AG09309 (cell line): ENCODE measurements around the gene ATXN7.

ENCODE experiments used
- DNase-seq: peaks from one replicate; pipeline ENCODE4 v3.0.0-alpha.2; 2010; ENCODE audit warnings: low read depth
- H3K4me3 ChIP-seq: 2 replicates; pipeline ENCODE4 v1.5.1; 2011; ENCODE audit warnings: mild to moderate bottlenecking, low read depth, low read length, moderate library complexity; ENCODE audit not compliant: control insufficient read depth
- TF ChIP-seq, protein P1 (sequence below): IDR thresholded peaks from 2 replicates; pipeline ENCODE4 v1.5.1; 2011; ENCODE audit warnings: mild to moderate bottlenecking, low read depth, low read length, inconsistent platforms; ENCODE audit not compliant: insufficient read depth, control insufficient read depth; ENCODE audit errors: missing control alignments

The ATXN7 gene

GRCh38 chr3:64011685-64012084 is 148.0 kb downstream of the ATXN7 start:
- TF ChIP-seq, protein P1, sequence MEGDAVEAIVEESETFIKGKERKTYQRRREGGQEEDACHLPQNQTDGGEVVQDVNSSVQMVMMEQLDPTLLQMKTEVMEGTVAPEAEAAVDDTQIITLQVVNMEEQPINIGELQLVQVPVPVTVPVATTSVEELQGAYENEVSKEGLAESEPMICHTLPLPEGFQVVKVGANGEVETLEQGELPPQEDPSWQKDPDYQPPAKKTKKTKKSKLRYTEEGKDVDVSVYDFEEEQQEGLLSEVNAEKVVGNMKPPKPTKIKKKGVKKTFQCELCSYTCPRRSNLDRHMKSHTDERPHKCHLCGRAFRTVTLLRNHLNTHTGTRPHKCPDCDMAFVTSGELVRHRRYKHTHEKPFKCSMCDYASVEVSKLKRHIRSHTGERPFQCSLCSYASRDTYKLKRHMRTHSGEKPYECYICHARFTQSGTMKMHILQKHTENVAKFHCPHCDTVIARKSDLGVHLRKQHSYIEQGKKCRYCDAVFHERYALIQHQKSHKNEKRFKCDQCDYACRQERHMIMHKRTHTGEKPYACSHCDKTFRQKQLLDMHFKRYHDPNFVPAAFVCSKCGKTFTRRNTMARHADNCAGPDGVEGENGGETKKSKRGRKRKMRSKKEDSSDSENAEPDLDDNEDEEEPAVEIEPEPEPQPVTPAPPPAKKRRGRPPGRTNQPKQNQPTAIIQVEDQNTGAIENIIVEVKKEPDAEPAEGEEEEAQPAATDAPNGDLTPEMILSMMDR, result no peak
- no peak overlapping the region for H3K4me3 ChIP-seq
- peak; percentile 50 for DNase-seq

DNA sequence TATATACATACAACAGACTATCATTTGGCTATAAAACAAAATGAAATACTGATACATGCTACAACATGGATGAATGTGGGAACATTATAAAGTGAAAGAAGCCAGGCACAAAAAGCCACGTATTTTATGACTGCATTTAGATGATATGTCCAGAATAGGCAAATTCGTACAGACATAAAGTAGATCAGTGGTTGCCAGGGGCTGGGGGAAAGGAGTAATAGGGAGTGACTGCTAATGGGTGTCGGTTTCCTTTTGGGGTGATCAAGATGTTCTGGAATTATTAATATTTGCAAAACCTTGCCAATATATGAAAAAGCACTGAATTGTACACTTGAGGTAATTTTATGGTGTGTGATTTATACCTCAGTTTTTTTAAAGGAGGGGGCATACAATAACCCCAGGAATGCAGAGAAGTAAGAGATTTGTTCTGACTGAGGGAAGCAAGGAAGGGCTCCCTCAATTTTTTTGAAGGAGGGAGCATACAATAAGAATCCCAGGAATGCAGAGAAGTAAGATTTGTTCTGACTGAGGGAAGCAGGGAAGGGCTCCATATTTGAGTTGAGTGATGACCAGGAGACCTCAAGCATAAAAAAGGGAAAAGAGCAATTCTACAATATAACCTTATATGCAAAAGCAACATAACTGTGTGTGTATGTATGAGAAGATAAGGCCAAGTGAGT is 153.4 kb downstream of the ATXN7 start:
- DNase-seq, result no peak
- TF ChIP-seq, protein P1, result no peak
- H3K4me3 ChIP-seq, result no peak overlapping the region

GRCh38 chr3:64019271-64019670 is 155.6 kb downstream of the ATXN7 start:
- DNase-seq, result no peak
- TF ChIP-seq, protein P1, result no peak
- H3K4me3 ChIP-seq, result no peak overlapping the region

DNA sequence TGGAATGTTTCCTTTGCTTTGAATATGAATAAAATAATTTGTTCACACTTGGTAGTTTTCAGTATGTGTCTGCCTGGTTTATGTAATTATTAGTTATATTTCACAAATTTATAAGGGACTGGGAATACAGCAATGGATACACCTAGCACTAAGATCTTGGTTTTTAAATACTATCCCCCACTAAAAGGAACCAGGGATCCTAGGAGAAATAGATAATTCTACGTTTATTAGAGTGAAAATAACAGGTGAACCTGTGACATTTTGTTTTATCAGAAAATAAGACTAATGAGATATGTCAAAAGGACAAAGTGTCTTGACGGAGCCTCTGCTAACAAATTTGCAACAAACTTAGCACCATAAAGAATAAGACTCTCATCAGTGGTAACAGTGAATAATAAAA is 156.2 kb downstream of the ATXN7 start:
- H3K4me3 ChIP-seq, result no peak overlapping the region
- TF ChIP-seq, protein P1, result no peak
- no peak for DNase-seq

GRCh38 chr3:64021922-64022321 is 158.3 kb downstream of the ATXN7 start:
- TF ChIP-seq, protein P1, result no peak
- no peak for DNase-seq
- H3K4me3 ChIP-seq, result peak overlapping the region; percentile 97

DNA sequence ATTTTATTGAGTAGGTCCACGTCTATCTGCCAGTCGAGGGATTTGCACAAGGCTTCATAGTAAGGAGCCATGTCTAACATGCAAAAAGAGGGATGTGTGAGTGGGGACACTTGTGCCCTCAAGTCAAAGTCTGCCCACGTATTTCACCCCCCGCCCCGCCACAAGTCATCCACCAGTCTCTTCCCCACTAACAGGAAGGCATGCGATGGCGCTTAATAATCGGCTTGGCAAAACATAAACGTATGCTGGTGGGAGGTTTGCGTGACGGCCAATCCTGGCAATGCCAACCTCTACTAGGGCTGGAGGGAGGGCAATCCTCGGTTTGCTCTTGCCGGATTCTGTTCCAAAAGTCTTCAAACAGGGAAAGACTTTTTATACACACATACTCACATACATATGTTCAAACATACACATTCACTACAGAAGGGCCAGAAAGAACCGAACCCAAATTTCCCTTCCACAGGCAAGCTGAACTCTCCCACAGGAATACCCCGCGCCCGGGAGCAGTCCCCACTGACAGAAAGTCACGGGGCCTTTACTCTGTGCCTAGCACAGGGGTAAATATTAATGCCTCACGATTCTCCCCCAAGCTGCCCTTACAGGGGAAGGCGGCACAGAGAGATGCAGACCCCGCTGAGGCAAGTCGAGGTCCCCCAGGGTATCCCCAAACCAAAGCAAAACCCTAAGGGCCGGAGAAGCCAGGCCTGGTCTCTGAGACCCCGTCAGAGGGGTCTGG is 159.0 kb downstream of the ATXN7 start:
- TF ChIP-seq, protein P1, result no peak
- peak overlapping the region; percentile 97 for H3K4me3 ChIP-seq
- DNase-seq, result no peak
